ENCODE results near the gene CNTNAP4.

The CNTNAP4 gene

GRCh38 chr16:76539609-76540008 is 262.4 kb downstream of the CNTNAP4 start:
- no peak overlapping the region for H3K27ac ChIP-seq (ENCODE audit: low read depth, low read length)
- no peak overlapping the region for H3K4me3 ChIP-seq (ENCODE audit: low read depth in 1 of 2, low read length in 2 of 2)
- no peaks in the 10 kb centered on the region for H3K4me1 ChIP-seq (ENCODE audit: insufficient read depth, low read length)
- H3K9ac ChIP-seq (ENCODE audit: low read length), result no peak overlapping the region
- H3K36me3 ChIP-seq (ENCODE audit: insufficient read depth, low read length), result no peaks in the 10 kb centered on the region
- H3K9me3 ChIP-seq (ENCODE audit: low read length), result no peaks in the 10 kb centered on the region
- H3K27me3 ChIP-seq (ENCODE audit: control insufficient read depth in 1 of 2, insufficient read depth in 2 of 2, low read length in 2 of 2), result no peaks in the 10 kb centered on the region

GRCh38 chr16:76541070-76541469 is 263.9 kb downstream of the CNTNAP4 start:
- no peaks in the 10 kb centered on the region for H3K9me3 ChIP-seq (ENCODE audit: low read length)
- H3K4me3 ChIP-seq (ENCODE audit: low read depth in 1 of 2, low read length in 2 of 2), result no peak overlapping the region
- no peak overlapping the region for H3K9ac ChIP-seq (ENCODE audit: low read length)
- H3K27ac ChIP-seq (ENCODE audit: low read depth, low read length), result no peak overlapping the region
- H3K36me3 ChIP-seq (ENCODE audit: insufficient read depth, low read length), result no peaks in the 10 kb centered on the region
- no peaks in the 10 kb centered on the region for H3K4me1 ChIP-seq (ENCODE audit: insufficient read depth, low read length)
- H3K27me3 ChIP-seq (ENCODE audit: control insufficient read depth in 1 of 2, insufficient read depth in 2 of 2, low read length in 2 of 2), result no peaks in the 10 kb centered on the region

GRCh38 chr16:76565542-76565941 is 288.3 kb downstream of the CNTNAP4 start:
- no peak overlapping the region for H3K4me3 ChIP-seq (ENCODE audit: low read depth in 1 of 2, low read length in 2 of 2)
- no peaks in the 10 kb centered on the region for H3K27me3 ChIP-seq (ENCODE audit: control insufficient read depth in 1 of 2, insufficient read depth in 2 of 2, low read length in 2 of 2)
- H3K9me3 ChIP-seq (ENCODE audit: low read length), result no peaks in the 10 kb centered on the region
- no peak overlapping the region for H3K27ac ChIP-seq (ENCODE audit: low read depth, low read length)
- H3K4me1 ChIP-seq (ENCODE audit: insufficient read depth, low read length), result no peaks in the 10 kb centered on the region
- H3K9ac ChIP-seq (ENCODE audit: low read length), result no peak overlapping the region
- no peaks in the 10 kb centered on the region for H3K36me3 ChIP-seq (ENCODE audit: insufficient read depth, low read length)

- no peak overlapping the region for H3K27ac ChIP-seq (ENCODE audit: low read depth, low read length)
- H3K9me3 ChIP-seq (ENCODE audit: low read length), result no peaks in the 10 kb centered on the region
- H3K9ac ChIP-seq (ENCODE audit: low read length), result no peak overlapping the region
- no peaks in the 10 kb centered on the region for H3K36me3 ChIP-seq (ENCODE audit: insufficient read depth, low read length)
- H3K27me3 ChIP-seq (ENCODE audit: control insufficient read depth in 1 of 2, insufficient read depth in 2 of 2, low read length in 2 of 2), result no peaks in the 10 kb centered on the region
- H3K4me1 ChIP-seq (ENCODE audit: insufficient read depth, low read length), result no peaks in the 10 kb centered on the region
- no peak overlapping the region for H3K4me3 ChIP-seq (ENCODE audit: low read depth in 1 of 2, low read length in 2 of 2)
Observed at GRCh38 chr16:76571755-76572154, 294.6 kb downstream of the CNTNAP4 start.

- no peaks in the 10 kb centered on the region for H3K36me3 ChIP-seq (ENCODE audit: insufficient read depth, low read length)
- no peak overlapping the region for H3K9ac ChIP-seq (ENCODE audit: low read length)
- no peaks in the 10 kb centered on the region for H3K9me3 ChIP-seq (ENCODE audit: low read length)
- no peak overlapping the region for H3K27ac ChIP-seq (ENCODE audit: low read depth, low read length)
- no peak overlapping the region for H3K4me3 ChIP-seq (ENCODE audit: low read depth in 1 of 2, low read length in 2 of 2)
- H3K4me1 ChIP-seq (ENCODE audit: insufficient read depth, low read length), result no peaks in the 10 kb centered on the region
- no peaks in the 10 kb centered on the region for H3K27me3 ChIP-seq (ENCODE audit: control insufficient read depth in 1 of 2, insufficient read depth in 2 of 2, low read length in 2 of 2)
Observed at GRCh38 chr16:76573281-76573680, 296.1 kb downstream of the CNTNAP4 start.

GRCh38 chr16:76574651-76575050 is 297.4 kb downstream of the CNTNAP4 start:
- no peaks in the 10 kb centered on the region for H3K4me1 ChIP-seq (ENCODE audit: insufficient read depth, low read length)
- H3K36me3 ChIP-seq (ENCODE audit: insufficient read depth, low read length), result no peaks in the 10 kb centered on the region
- H3K9ac ChIP-seq (ENCODE audit: low read length), result no peak overlapping the region
- H3K4me3 ChIP-seq (ENCODE audit: low read depth in 1 of 2, low read length in 2 of 2), result no peak overlapping the region
- H3K9me3 ChIP-seq (ENCODE audit: low read length), result no peaks in the 10 kb centered on the region
- H3K27ac ChIP-seq (ENCODE audit: low read depth, low read length), result no peak overlapping the region
- no peaks in the 10 kb centered on the region for H3K27me3 ChIP-seq (ENCODE audit: control insufficient read depth in 1 of 2, insufficient read depth in 2 of 2, low read length in 2 of 2)

GRCh38 chr16:76576526-76576925 is 299.3 kb downstream of the CNTNAP4 start:
- Histone ChIP-seq H3K9me3 (ENCODE audit: low read length) (no peaks in the 10 kb centered on the region), H3K36me3 (ENCODE audit: insufficient read depth, low read length) (no peaks in the 10 kb centered on the region), H3K27ac (ENCODE audit: low read depth, low read length) (no peak overlapping the region), H3K4me3 (ENCODE audit: low read depth in 1 of 2, low read length in 2 of 2) (no peak overlapping the region), H3K9ac (ENCODE audit: low read length) (no peak overlapping the region), H3K4me1 (ENCODE audit: insufficient read depth, low read length) (no peaks in the 10 kb centered on the region), H3K27me3 (ENCODE audit: control insufficient read depth in 1 of 2, insufficient read depth in 2 of 2, low read length in 2 of 2) (no peaks in the 10 kb centered on the region)

- H3K36me3 ChIP-seq (ENCODE audit: insufficient read depth, low read length), result no peaks in the 10 kb centered on the region
- no peaks in the 10 kb centered on the region for H3K9me3 ChIP-seq (ENCODE audit: low read length)
- no peaks in the 10 kb centered on the region for H3K4me1 ChIP-seq (ENCODE audit: insufficient read depth, low read length)
- H3K9ac ChIP-seq (ENCODE audit: low read length), result no peak overlapping the region
- H3K27ac ChIP-seq (ENCODE audit: low read depth, low read length), result no peak overlapping the region
- H3K4me3 ChIP-seq (ENCODE audit: low read depth in 1 of 2, low read length in 2 of 2), result no peak overlapping the region
- H3K27me3 ChIP-seq (ENCODE audit: control insufficient read depth in 1 of 2, insufficient read depth in 2 of 2, low read length in 2 of 2), result no peaks in the 10 kb centered on the region
Observed at GRCh38 chr16:76577003-76577402, 299.8 kb downstream of the CNTNAP4 start.

GRCh38 chr16:76579277-76579922 is 302.2 kb downstream of the CNTNAP4 start:
- Histone ChIP-seq H3K4me1 (ENCODE audit: insufficient read depth, low read length) (no peaks in the 10 kb centered on the region), H3K36me3 (ENCODE audit: insufficient read depth, low read length) (no peaks in the 10 kb centered on the region), H3K9ac (ENCODE audit: low read length) (no peak overlapping the region)

GRCh38 chr16:76583466-76583865 is 306.3 kb downstream of the CNTNAP4 start:
- Histone ChIP-seq H3K4me3 (ENCODE audit: low read depth in 1 of 2, low read length in 2 of 2) (no peak overlapping the region), H3K9me3 (ENCODE audit: low read length) (no peaks in the 10 kb centered on the region), H3K27ac (ENCODE audit: low read depth, low read length) (no peak overlapping the region)

More at GRCh38 chr16:76579277-76579922, 302.2 kb downstream of the CNTNAP4 start:
- Histone ChIP-seq H3K27ac (ENCODE audit: low read depth, low read length) (no peak overlapping the region), H3K4me3 (ENCODE audit: low read depth in 1 of 2, low read length in 2 of 2) (no peak overlapping the region), H3K27me3 (ENCODE audit: control insufficient read depth in 1 of 2, insufficient read depth in 2 of 2, low read length in 2 of 2) (no peaks in the 10 kb centered on the region), H3K9me3 (ENCODE audit: low read length) (no peaks in the 10 kb centered on the region)

GRCh38 chr16:76583945-76584344 is 306.7 kb downstream of the CNTNAP4 start:
- Histone ChIP-seq H3K4me1 (ENCODE audit: insufficient read depth, low read length) (no peaks in the 10 kb centered on the region), H3K27me3 (ENCODE audit: control insufficient read depth in 1 of 2, insufficient read depth in 2 of 2, low read length in 2 of 2) (no peaks in the 10 kb centered on the region), H3K36me3 (ENCODE audit: insufficient read depth, low read length) (no peaks in the 10 kb centered on the region), H3K9ac (ENCODE audit: low read length) (no peak overlapping the region), H3K27ac (ENCODE audit: low read depth, low read length) (no peak overlapping the region), H3K4me3 (ENCODE audit: low read depth in 1 of 2, low read length in 2 of 2) (no peak overlapping the region), H3K9me3 (ENCODE audit: low read length) (no peaks in the 10 kb centered on the region)

More at GRCh38 chr16:76583466-76583865, 306.3 kb downstream of the CNTNAP4 start:
- Histone ChIP-seq H3K4me1 (ENCODE audit: insufficient read depth, low read length) (no peaks in the 10 kb centered on the region), H3K9ac (ENCODE audit: low read length) (no peak overlapping the region), H3K27me3 (ENCODE audit: control insufficient read depth in 1 of 2, insufficient read depth in 2 of 2, low read length in 2 of 2) (no peaks in the 10 kb centered on the region), H3K36me3 (ENCODE audit: insufficient read depth, low read length) (no peaks in the 10 kb centered on the region)

- Histone ChIP-seq H3K36me3 (ENCODE audit: insufficient read depth, low read length) (no peaks in the 10 kb centered on the region), H3K9me3 (ENCODE audit: low read length) (no peaks in the 10 kb centered on the region), H3K4me1 (ENCODE audit: insufficient read depth, low read length) (no peaks in the 10 kb centered on the region), H3K4me3 (ENCODE audit: low read depth in 1 of 2, low read length in 2 of 2) (no peak overlapping the region), H3K9ac (ENCODE audit: low read length) (no peak overlapping the region), H3K27ac (ENCODE audit: low read depth, low read length) (no peak overlapping the region), H3K27me3 (ENCODE audit: control insufficient read depth in 1 of 2, insufficient read depth in 2 of 2, low read length in 2 of 2) (no peaks in the 10 kb centered on the region)
Observed at GRCh38 chr16:76598498-76598897, 321.3 kb downstream of the CNTNAP4 start.
